CD4-positive, alpha-beta T cell (primary cell): ENCODE measurements around the gene ZNF385B. TPM values are rescaled to one million over a fixed set of nuclear protein-coding genes. Genes with fewer than 3 reads are reported as not detected.

Experiments
- ATAC-seq: fragments of 200-7000 bp; cut with Tn5 transposase; one replicate; pipeline ENCODE4 v1.10.0; 2022; ENCODE audit warnings: mild to moderate bottlenecking; ENCODE audit not compliant: poor library complexity
- CTCF ChIA-PET: fragments of 350-600 bp; sonication (Branson Sonifier 250); formaldehyde crosslinking; loops from one replicate; lab custom pipeline; 2021; ENCODE audit warnings: antibody characterized with exemption, inconsistent platforms; lab: Charles Lee
- POLR2A ChIA-PET: fragments of 350-600 bp; sonication (Branson Sonifier 250); formaldehyde crosslinking; loops from one replicate; lab custom pipeline; 2021; ENCODE audit warnings: antibody characterized with exemption, inconsistent platforms; lab: Charles Lee
- DNase-seq, 14 experiments: peaks; one replicate each; pipeline ENCODE4 v3.0.0-alpha.2; 2013 to 2020; ENCODE audit warnings: mixed read lengths in 2 of 14
- H3K27ac ChIP-seq, 2 donors: one replicate each; pipeline versions ENCODE4 v1.5.1 to v1.7.0; 2013; ENCODE audit warnings: low read length in 2 of 2, low read depth in 1 of 2, mild to moderate bottlenecking in 1 of 2
- H3K27me3 ChIP-seq, 2 experiments: 1 replicate in 1 of 2; 2 replicates in 1 of 2; pipeline versions ENCODE4 v1.6.1 to v1.7.0; 2013; ENCODE audit warnings: low read length in 2 of 2, control low read depth in 1 of 2, mild to moderate bottlenecking in 1 of 2, moderate library complexity in 1 of 2; ENCODE audit not compliant: insufficient read depth in 2 of 2, control insufficient read depth in 1 of 2
- H3K36me3 ChIP-seq: one replicate; pipeline ENCODE4 v1.6.1; 2013; ENCODE audit warnings: low read length, control low read depth; ENCODE audit not compliant: insufficient read depth
- H3K4me1 ChIP-seq: one replicate; pipeline ENCODE4 v1.6.1; 2013; ENCODE audit warnings: low read length, control low read depth; ENCODE audit not compliant: insufficient read depth
- H3K4me3 ChIP-seq: one replicate; pipeline ENCODE4 v1.5.1; 2013; ENCODE audit warnings: mild to moderate bottlenecking, low read length, moderate library complexity
- H3K9me3 ChIP-seq, 2 experiments: 1 replicate in 1 of 2; 2 replicates in 1 of 2; pipeline versions ENCODE4 v1.6.1 to v1.7.0; 2013; ENCODE audit warnings: low read length in 2 of 2, mild to moderate bottlenecking in 2 of 2, control low read depth in 1 of 2, moderate library complexity in 1 of 2; ENCODE audit not compliant: control insufficient read depth in 1 of 2, insufficient read depth in 1 of 2
- H3K27ac Mint-ChIP-seq: one replicate; pipeline ENCODE4 v1.8.0; 2020; ENCODE audit warnings: mixed read lengths
- H3K27me3 Mint-ChIP-seq: one replicate; pipeline ENCODE4 v1.8.0; 2021; ENCODE audit warnings: mixed read lengths
- H3K36me3 Mint-ChIP-seq: one replicate; pipeline ENCODE4 v1.8.0; 2021; ENCODE audit warnings: low read depth, mixed read lengths
- H3K4me1 Mint-ChIP-seq: one replicate; pipeline ENCODE4 v1.8.0; 2021; ENCODE audit warnings: low read depth, mixed read lengths
- H3K4me3 Mint-ChIP-seq: one replicate; pipeline ENCODE4 v1.8.0; 2020; ENCODE audit warnings: mild to moderate bottlenecking, mixed read lengths
- H3K9me3 Mint-ChIP-seq: one replicate; pipeline ENCODE4 v1.8.0; 2020; ENCODE audit warnings: mixed read lengths
- CTCF ChIP-seq: fragments of 200-600 bp; IDR thresholded peaks from one replicate; pipeline ENCODE4 v1.8.0; 2022; ENCODE audit warnings: antibody characterized with exemption, mild to moderate bottlenecking
- intact Hi-C, 2 experiments: fragments of 100-400 bp; cut with DNase I in 1 of 2; cut with micrococcal nuclease in 1 of 2; formaldehyde crosslinking; loops; one replicate each; pipeline versions ENCODE4 v1.15.1 to v1.9.0; 2023 to 2025; cut with DNase I, micrococcal nuclease
- total RNA-seq, 174 experiments: library from RNA in 2 of 174; stranded (reverse) in 2 of 174; gene quantifications; one replicate each; pipeline ENCODE4 v1.2.3 and lab custom pipeline; 2021 to 2026

ZNF385B gene
- total RNA-seq, 2 experiments from 2014 or later: not detected

- intact Hi-C loops: no loop called here
- Mint-ChIP-seq H3K27me3 (peaks cover under 1% of the 10 kb centered on the region), H3K27ac (no peak overlapping the region), H3K9me3 (no peaks in the 10 kb centered on the region), H3K36me3 (no peaks in the 10 kb centered on the region), H3K4me3 (no peak overlapping the region), H3K4me1 (no peaks in the 10 kb centered on the region)
- no peak overlapping the region for H3K27ac ChIP-seq
- no peaks in the 10 kb centered on the region for H3K36me3 ChIP-seq
- H3K27me3 ChIP-seq: no peaks in the 10 kb centered on the region
- H3K4me1 ChIP-seq: no peaks in the 10 kb centered on the region
- H3K9me3 ChIP-seq: no peaks in the 10 kb centered on the region
- no peak for ATAC-seq
- ChIA-PET CTCF (no interaction called here), POLR2A (no interaction called here)
- no peak for TF ChIP-seq CTCF
- no peak overlapping the region for H3K4me3 ChIP-seq
- no peak for DNase-seq
Measured at GRCh38 chr2:179694963-179695362, 166.4 kb downstream of the ZNF385B start.

GRCh38 chr2:179692610-179693009, 168.8 kb downstream of the ZNF385B start:
- ChIA-PET POLR2A (no interaction called here), CTCF (no interaction called here)
- Histone ChIP-seq H3K27me3 (no peaks in the 10 kb centered on the region), H3K9me3 (no peaks in the 10 kb centered on the region), H3K27ac (no peak overlapping the region), H3K4me1 (no peaks in the 10 kb centered on the region), H3K4me3 (no peak overlapping the region), H3K36me3 (no peaks in the 10 kb centered on the region)
- no peak overlapping the region for H3K27ac Mint-ChIP-seq
- H3K36me3 Mint-ChIP-seq: no peaks in the 10 kb centered on the region
- H3K9me3 Mint-ChIP-seq: no peaks in the 10 kb centered on the region
- intact Hi-C loops: no loop called here
- H3K4me3 Mint-ChIP-seq: no peak overlapping the region
- H3K27me3 Mint-ChIP-seq: peaks cover 4% of the 10 kb centered on the region
- no peak for DNase-seq
- TF ChIP-seq CTCF: no peak
- no peaks in the 10 kb centered on the region for H3K4me1 Mint-ChIP-seq
- no peak for ATAC-seq

- no peak overlapping the region for H3K27ac ChIP-seq
- H3K27me3 ChIP-seq: no peaks in the 10 kb centered on the region
- no peaks in the 10 kb centered on the region for H3K9me3 ChIP-seq
- CTCF ChIA-PET: no interaction called here
- no peak overlapping the region for H3K4me3 Mint-ChIP-seq
- no peak overlapping the region for H3K4me3 ChIP-seq
- H3K36me3 Mint-ChIP-seq: no peaks in the 10 kb centered on the region
- no peaks in the 10 kb centered on the region for H3K36me3 ChIP-seq
- no peak for ATAC-seq
- POLR2A ChIA-PET: no interaction called here
- H3K27ac Mint-ChIP-seq: no peak overlapping the region
- H3K27me3 Mint-ChIP-seq: peaks cover 4% of the 10 kb centered on the region
- no peaks in the 10 kb centered on the region for H3K4me1 ChIP-seq
- TF ChIP-seq CTCF: no peak
- no peak for DNase-seq
- H3K9me3 Mint-ChIP-seq: no peaks in the 10 kb centered on the region
- intact Hi-C loops: no loop called here
- H3K4me1 Mint-ChIP-seq: no peaks in the 10 kb centered on the region
Measured at GRCh38 chr2:179692043-179692442, 169.4 kb downstream of the ZNF385B start.
